ENCODE measurements around the gene EXD3. TPM values are rescaled to one million over a fixed set of nuclear protein-coding genes. Genes with fewer than 3 reads are reported as not detected.
A peak's percentile ranks its signal among the peaks of the same experiment; 100 is the strongest.

Gene EXD3
- total and polyA plus RNA-seq, 2 of the 4 experiments (the other 2 are of a cell fraction): 1.1 to 7.4 TPM

DNA sequence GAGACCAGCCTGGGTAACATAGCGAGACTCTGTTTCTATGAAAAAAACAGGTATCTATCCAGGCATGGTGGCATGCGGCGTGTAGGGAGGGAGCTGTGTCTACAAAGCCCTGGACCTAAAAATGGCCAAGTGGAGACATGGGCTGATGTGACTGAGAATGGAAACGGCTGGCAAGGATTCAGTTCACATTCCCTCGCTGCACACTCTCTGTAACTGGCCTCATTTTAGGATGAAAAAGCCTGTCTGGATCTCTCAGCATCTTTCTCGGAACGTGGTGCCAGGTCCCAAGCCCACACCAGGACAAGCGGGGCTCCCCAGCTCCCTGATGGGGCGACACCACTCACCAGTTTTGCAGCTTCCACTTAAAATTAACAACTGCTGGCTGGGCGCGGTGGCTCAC lies 13.4 kb downstream of the EXD3 start:
- Histone ChIP-seq H3K18ac (ENCODE audit: low read depth, low read length) (no peak overlapping the region), H3K9me3 (ENCODE audit: control insufficient read depth, insufficient read depth, low read length) (no peaks in the 10 kb centered on the region), H2AK9ac (replicated peaks; ENCODE audit: low read depth, low read length, poor library complexity) (no peak overlapping the region), H4K8ac (ENCODE audit: low read depth in 2 of 2, low read length in 2 of 2) (no peak overlapping the region), H3K4me1 (ENCODE audit: control insufficient read depth, insufficient read depth, low read length) (peaks cover 29% of the 10 kb centered on the region), H3K4me2 (ENCODE audit: low read depth, low read length) (no peak overlapping the region), H3K4me3 (ENCODE audit: insufficient read depth, low read depth, low read length) (no peak overlapping the region), H2BK15ac (ENCODE audit: low read depth, low read length) (no peak overlapping the region), H3K14ac (replicated peaks; ENCODE audit: low read depth, low read length) (no peak overlapping the region), H2BK5ac (ENCODE audit: low read depth, low read length, poor library complexity, severe bottlenecking) (no peak overlapping the region), H3K9me1 (ENCODE audit: insufficient read depth, low read length) (peaks cover 9% of the 10 kb centered on the region), H3K27me3 (ENCODE audit: control insufficient read depth, insufficient read depth, low read length) (no peaks in the 10 kb centered on the region), H3K27ac (ENCODE audit: insufficient read depth, low read length) (no peak overlapping the region), H2BK120ac (ENCODE audit: low read depth, low read length) (no peak overlapping the region), H3K9ac (ENCODE audit: low read depth, low read length) (no peak overlapping the region), H4K91ac (ENCODE audit: insufficient read depth, low read depth, low read length) (no peak overlapping the region), H4K5ac (ENCODE audit: low read depth, low read length) (no peak overlapping the region), H2AK5ac (ENCODE audit: low read depth, low read length) (no peak overlapping the region), H2BK20ac (ENCODE audit: low read depth, low read length) (peak overlapping the region; percentile 16; the same call in 1 of the 2 replicates), H3K4ac (ENCODE audit: low read depth, low read length) (no peak overlapping the region), H3K23ac (ENCODE audit: low read depth, low read length) (no peak overlapping the region), H2AFZ (replicated peaks; ENCODE audit: low read length, poor library complexity) (no peak overlapping the region), H3K36me3 (ENCODE audit: control insufficient read depth, insufficient read depth, low read length) (no peaks in the 10 kb centered on the region), H3K79me1 (ENCODE audit: low read depth in 1 of 2, low read length in 2 of 2) (peaks cover 11 to 29% of the 10 kb centered on the region in 2 experiments), H3K56ac (ENCODE audit: extremely low read depth, insufficient read depth, low read length) (no peak overlapping the region), H4K20me1 (ENCODE audit: insufficient read depth, low read length) (no peaks in the 10 kb centered on the region)
- DNase-seq: no peak
- TF ChIP-seq RAD21 (IDR thresholded peaks at IDR 0.05; ENCODE audit: low read length) (no peak), MXI1 (IDR thresholded peaks at IDR 0.05; ENCODE audit: borderline replicate concordance, low read depth, low read length) (no peak), POLR2A (IDR thresholded peaks at IDR 0.05; ENCODE audit: low read depth, low read length) (no peak), MAFK (IDR thresholded peaks at IDR 0.05; ENCODE audit: low read depth, low read length) (no peak), RFX5 (IDR thresholded peaks at IDR 0.05; ENCODE audit: low read depth, low read length) (no peak), NFE2L2 (IDR thresholded peaks at IDR 0.05; ENCODE audit: low read depth, low read length) (no peak), CEBPB (IDR thresholded peaks at IDR 0.05; ENCODE audit: low read depth, low read length) (no peak), SMC3 (IDR thresholded peaks at IDR 0.05; ENCODE audit: low read depth, low read length) (no peak), RCOR1 (IDR thresholded peaks at IDR 0.05; ENCODE audit: insufficient replicate concordance, low read length) (no peak), FOS (IDR thresholded peaks at IDR 0.05; ENCODE audit: low read depth, low read length) (no peak), BHLHE40 (IDR thresholded peaks at IDR 0.05; ENCODE audit: low read depth, low read length) (no peak), CHD1 (IDR thresholded peaks at IDR 0.05; ENCODE audit: low read depth, low read length) (no peak), MAZ (IDR thresholded peaks at IDR 0.05; ENCODE audit: borderline replicate concordance, low read depth, low read length) (no peak)
- TF ChIP-seq, protein P1, sequence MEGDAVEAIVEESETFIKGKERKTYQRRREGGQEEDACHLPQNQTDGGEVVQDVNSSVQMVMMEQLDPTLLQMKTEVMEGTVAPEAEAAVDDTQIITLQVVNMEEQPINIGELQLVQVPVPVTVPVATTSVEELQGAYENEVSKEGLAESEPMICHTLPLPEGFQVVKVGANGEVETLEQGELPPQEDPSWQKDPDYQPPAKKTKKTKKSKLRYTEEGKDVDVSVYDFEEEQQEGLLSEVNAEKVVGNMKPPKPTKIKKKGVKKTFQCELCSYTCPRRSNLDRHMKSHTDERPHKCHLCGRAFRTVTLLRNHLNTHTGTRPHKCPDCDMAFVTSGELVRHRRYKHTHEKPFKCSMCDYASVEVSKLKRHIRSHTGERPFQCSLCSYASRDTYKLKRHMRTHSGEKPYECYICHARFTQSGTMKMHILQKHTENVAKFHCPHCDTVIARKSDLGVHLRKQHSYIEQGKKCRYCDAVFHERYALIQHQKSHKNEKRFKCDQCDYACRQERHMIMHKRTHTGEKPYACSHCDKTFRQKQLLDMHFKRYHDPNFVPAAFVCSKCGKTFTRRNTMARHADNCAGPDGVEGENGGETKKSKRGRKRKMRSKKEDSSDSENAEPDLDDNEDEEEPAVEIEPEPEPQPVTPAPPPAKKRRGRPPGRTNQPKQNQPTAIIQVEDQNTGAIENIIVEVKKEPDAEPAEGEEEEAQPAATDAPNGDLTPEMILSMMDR (conservative IDR thresholded peaks at IDR 0.05; ENCODE audit: low read depth, low read length): no peak
- TF ChIP-seq, protein P2, sequence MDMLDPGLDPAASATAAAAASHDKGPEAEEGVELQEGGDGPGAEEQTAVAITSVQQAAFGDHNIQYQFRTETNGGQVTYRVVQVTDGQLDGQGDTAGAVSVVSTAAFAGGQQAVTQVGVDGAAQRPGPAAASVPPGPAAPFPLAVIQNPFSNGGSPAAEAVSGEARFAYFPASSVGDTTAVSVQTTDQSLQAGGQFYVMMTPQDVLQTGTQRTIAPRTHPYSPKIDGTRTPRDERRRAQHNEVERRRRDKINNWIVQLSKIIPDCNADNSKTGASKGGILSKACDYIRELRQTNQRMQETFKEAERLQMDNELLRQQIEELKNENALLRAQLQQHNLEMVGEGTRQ (IDR thresholded peaks at IDR 0.05; ENCODE audit: low read depth, low read length): no peak
- TF ChIP-seq, protein P3, sequence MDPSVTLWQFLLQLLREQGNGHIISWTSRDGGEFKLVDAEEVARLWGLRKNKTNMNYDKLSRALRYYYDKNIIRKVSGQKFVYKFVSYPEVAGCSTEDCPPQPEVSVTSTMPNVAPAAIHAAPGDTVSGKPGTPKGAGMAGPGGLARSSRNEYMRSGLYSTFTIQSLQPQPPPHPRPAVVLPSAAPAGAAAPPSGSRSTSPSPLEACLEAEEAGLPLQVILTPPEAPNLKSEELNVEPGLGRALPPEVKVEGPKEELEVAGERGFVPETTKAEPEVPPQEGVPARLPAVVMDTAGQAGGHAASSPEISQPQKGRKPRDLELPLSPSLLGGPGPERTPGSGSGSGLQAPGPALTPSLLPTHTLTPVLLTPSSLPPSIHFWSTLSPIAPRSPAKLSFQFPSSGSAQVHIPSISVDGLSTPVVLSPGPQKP (IDR thresholded peaks at IDR 0.05; ENCODE audit: borderline replicate concordance, low read depth, low read length): no peak
- BruUV-seq (replicated peaks): no TSS peak
- WGBS, 2 experiments (ENCODE audit: extremely low coverage in 2 of 2, insufficient read length in 1 of 2): 89% methylated on average over 7 of the region's 11 CpGs; no CpG with 5 or more reads in 1 of the 2 experiments
- dilution Hi-C loops (cut with HindIII; ENCODE audit: low sequenced_read_pairs, unreplicated experiment) (no loop called here), intact Hi-C loops (cut with micrococcal nuclease) (no loop called here), in situ Hi-C loops (cut with MboI; ENCODE audit: low sequenced_read_pairs) (no loop called here)
- no peak for ATAC-seq (ENCODE audit: low read depth)
- ChIA-PET CTCF (no interaction called here), POLR2A (ENCODE audit: unreplicated experiment) (no interaction called here)

All from IMR-90 (cell line).